ENCODE measurements around the gene SLC6A12.

Gene SLC6A12

GRCh38 chr12:144650-145284, 69.2 kb downstream of the SLC6A12 start:
- Mint-ChIP-seq H3K4me3 (no peak overlapping the region), H3K27ac (no peak overlapping the region)
- ATAC-seq: no peak

DNA sequence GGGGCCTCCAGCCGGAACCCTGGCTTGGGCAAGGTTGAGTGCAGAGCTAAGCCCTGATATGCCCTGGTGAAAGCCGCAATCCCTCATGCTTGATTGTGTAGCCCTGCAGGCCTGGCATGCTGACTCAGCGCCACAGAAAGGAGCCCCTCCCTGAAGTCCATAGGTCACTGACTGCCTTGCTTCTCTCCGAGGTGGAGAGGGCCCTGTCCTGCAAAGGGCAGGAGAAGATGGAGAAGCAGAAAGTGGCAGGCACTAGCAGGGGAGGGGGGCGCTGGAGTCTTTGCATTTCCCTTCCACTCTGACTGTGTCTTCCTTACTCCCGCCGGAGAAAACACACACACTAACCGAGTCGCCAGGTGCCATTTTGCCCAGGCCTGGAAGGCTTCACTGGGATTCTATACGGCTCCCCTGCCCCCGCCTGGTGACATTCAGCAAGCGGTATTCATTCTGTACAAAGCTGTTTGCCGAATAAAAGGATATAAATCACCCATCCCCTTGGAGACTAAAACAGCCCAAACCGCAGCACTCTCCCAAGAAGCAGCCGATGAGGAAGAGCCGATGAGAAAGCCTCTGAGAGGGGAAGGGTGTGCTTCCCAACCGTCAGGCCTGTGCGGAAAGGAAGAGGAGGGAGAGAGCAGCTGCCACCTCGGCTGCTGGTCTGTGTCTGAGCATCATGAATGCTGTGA, 69.8 kb downstream of the SLC6A12 start:
- Mint-ChIP-seq H3K9me3 (no peaks in the 10 kb centered on the region), H3K4me1 (peaks cover 12% of the 10 kb centered on the region), H3K36me3 (no peaks in the 10 kb centered on the region), H3K27ac (no peak overlapping the region), H3K4me3 (no peak overlapping the region)
- DNase-seq (ENCODE audit: low spot score in 2 of 2): no peak
- ATAC-seq: no peak

More at GRCh38 chr12:144650-145284, 69.2 kb downstream of the SLC6A12 start:
- no peak for DNase-seq (ENCODE audit: low spot score in 2 of 2)
- H3K9me3 Mint-ChIP-seq: no peaks in the 10 kb centered on the region
- H3K36me3 Mint-ChIP-seq: no peaks in the 10 kb centered on the region
- H3K4me1 Mint-ChIP-seq: peaks cover 12% of the 10 kb centered on the region

GRCh38 chr12:140162-140561, 73.8 kb downstream of the SLC6A12 start:
- Mint-ChIP-seq H3K36me3 (no peaks in the 10 kb centered on the region), H3K4me3 (no peak overlapping the region), H3K27ac (no peak overlapping the region), H3K9me3 (no peaks in the 10 kb centered on the region), H3K4me1 (peaks cover 12% of the 10 kb centered on the region)
- ATAC-seq: no peak
- DNase-seq (ENCODE audit: low spot score in 2 of 2): no peak

Data from stimulated activated effector memory CD8-positive, alpha-beta T cell treated with anti-CD3 and anti-CD28 coated beads, Interleukin-12 subunit alpha, Interleukin-12 subunit beta, amount 100 ng/mL, for 72 hours (primary cell).